A673 (cell line): ENCODE results near the gene NOC4L.

Experiments
- EZH2 ChIP-seq: fragments of 200-600 bp; sonication (generic); IDR thresholded peaks from 2 replicates; pipeline ENCODE4 v1.6.1; 2017; ENCODE audit warnings: borderline replicate concordance, low read depth, mild to moderate bottlenecking, mixed read lengths, antibody characterized with exemption, low read length; ENCODE audit not compliant: poor library complexity, severe bottlenecking
- TF ChIP-seq, protein P1 (sequence below): fragments of 300-800, 200-600 bp; sonication (generic); conservative IDR thresholded peaks from 2 replicates; pipeline ENCODE4 v1.5.1; 2017; ENCODE audit warnings: low read depth, mild to moderate bottlenecking, antibody characterized with exemption, low read length, moderate library complexity, mixed read lengths

DNA sequence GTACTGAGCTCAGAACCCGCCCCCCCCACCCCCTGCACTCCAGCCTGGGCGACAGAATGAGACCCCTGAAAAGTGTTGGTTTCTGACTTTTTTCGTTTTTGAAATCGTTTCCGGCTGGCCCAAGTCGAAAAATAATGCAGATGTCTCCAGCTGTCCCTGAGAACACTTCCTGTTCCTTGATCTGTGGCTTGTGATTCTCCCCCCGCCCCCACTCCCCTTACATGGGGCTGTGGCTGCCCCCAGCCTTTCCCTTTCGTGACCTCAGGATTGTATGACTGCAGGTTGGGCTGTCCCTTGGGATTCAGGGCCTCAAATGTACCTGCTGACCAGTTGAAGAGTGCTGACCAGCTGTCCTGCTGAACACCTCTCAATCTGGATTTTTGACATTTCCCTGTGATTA, 34.1 kb downstream of the NOC4L start:
- TF ChIP-seq, protein P1, sequence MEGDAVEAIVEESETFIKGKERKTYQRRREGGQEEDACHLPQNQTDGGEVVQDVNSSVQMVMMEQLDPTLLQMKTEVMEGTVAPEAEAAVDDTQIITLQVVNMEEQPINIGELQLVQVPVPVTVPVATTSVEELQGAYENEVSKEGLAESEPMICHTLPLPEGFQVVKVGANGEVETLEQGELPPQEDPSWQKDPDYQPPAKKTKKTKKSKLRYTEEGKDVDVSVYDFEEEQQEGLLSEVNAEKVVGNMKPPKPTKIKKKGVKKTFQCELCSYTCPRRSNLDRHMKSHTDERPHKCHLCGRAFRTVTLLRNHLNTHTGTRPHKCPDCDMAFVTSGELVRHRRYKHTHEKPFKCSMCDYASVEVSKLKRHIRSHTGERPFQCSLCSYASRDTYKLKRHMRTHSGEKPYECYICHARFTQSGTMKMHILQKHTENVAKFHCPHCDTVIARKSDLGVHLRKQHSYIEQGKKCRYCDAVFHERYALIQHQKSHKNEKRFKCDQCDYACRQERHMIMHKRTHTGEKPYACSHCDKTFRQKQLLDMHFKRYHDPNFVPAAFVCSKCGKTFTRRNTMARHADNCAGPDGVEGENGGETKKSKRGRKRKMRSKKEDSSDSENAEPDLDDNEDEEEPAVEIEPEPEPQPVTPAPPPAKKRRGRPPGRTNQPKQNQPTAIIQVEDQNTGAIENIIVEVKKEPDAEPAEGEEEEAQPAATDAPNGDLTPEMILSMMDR = no peak
- TF ChIP-seq EZH2 = no peak
